Fibroblast of skin of scalp (primary cell): ENCODE measurements around the gene CBLB.

Experiments used
- DNase-seq: peaks from one replicate; pipeline ENCODE4 v3.0.0-alpha.2; 2013

Gene CBLB

DNA sequence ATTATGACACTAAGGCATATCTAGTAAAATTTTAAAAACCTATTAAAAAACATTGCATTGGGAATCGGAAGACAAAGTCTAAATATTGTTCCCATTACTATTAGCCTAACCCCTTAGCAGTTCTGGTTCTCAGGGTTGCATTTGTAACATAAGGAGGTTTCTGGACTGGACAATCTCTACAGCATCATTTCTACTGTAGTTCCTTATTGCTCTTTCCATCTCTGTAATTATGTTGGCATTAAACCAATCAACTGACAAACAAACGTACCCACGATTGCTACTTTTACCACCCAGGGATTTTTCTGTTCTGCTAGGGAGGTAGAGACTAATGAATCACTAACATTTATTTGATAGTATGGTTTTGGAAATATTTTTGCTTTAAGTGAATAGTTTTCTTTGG, 190.8 kb downstream of the CBLB start:
- no peak for DNase-seq

DNA sequence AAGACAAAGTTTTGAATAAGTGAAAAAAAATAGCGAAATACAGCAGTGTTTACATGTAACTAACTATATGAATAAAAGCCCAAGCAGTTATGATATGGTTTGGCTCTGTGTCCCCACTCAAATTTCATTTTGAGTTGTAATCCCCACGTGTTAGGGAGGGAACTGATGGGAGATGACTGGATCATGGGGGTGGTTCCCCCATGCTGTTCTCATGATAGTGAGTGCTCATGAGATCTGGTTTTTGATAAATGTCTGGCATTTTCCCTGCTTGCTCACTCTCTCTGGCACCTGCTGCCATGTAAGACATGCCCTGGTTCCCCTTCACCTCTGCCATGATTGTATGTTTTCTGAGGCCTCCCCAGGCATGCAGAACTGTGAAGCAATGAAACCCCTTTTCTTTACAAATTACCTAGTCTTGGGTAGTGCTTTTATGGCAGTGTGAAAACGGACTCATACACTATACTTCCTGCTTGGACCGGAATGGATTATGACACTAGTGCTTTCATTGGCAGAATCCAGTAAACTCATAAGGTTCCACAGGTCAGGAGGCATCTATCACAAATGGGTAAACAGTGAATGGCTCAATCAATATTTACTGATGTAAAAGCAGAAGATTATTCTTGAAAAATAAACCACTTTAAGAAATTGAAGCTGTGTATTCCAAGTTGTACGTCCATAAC, 192.1 kb downstream of the CBLB start:
- no peak for DNase-seq

DNA sequence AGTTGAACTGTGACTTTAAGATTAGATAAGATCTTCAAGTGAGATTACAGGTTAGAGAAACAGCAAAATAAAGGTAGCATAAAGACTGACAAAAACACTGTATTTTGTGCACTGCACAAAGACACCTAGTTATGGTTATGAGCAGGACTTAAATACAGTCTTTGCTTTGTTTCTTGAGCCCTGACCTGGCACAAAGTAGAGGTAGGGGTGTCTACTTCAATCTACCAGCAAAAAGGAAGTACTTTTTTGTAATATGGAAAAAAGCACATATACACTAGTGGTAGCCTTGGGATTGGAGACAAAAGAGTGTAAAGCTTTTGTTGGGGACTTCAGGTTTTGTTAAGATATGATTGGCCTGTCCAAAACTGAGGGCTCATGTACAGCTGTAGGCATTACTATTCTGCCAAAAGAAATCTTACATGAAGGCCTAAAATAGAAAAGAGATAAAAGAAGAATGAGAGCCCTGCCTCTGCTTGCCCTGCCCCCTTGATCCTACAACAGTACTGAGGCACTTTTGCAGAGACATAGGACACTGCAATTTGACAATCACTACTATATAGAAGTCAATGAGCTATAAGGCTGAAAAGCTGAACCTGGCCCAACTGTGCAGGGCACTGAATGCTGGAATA, 194.3 kb downstream of the CBLB start:
- DNase-seq = no peak

DNA sequence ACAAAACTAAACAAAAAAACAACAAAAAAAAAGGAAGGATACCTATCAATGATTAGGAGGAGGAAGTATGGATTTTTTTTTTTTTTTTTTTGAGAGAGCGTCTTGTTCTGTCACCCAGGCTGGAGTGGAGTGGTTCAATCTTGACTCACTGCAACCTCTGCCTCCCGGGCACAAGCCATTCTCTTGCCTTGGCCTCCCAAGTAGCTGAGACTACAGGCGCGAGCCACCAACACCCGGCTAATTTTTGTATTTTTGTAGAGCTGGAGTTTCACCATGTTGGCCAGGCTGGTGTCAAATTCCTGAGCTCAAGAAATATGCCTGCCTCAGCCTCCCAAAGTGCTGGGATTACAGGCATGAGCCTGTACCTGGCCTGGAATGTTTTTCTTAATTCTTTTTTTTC, 195.8 kb downstream of the CBLB start:
- no peak for DNase-seq

DNA sequence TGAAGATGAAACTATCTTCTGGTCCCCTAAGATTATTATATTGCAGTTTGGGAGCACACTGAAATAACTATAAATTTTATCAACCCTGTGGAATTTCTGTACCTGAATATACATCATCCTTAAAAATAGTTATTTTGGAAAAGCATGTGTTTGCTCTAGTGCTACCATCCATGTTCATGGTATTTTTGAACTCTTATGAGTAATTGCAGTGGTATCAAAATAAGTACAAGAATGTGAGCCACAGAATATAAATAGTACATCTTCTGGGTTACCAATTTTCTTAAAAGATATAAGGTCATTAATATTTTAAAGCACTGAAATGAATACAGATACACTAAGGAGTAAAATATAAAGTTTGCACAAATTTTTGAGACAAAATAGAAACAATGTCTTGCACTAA, 206.5 kb downstream of the CBLB start:
- peak; percentile 38 for DNase-seq

DNA sequence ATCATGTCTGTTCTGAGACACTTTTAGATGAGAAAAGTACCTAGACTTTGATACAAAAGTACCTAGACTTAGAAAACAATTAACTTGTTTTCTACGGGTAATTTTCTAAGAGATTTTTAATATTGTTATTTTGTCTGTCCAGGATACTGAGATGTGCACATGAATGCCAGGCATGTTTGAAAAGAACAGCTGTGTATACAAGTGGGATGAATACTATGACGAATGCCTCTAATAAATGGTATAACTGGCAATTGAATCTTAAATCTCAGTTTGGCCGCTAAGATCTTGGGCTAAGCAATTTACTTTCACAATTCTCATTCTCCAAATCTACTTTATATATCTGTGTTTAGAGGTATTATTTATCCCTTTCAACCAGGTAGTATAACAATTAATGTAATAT, 207.4 kb downstream of the CBLB start:
- DNase-seq = no peak

DNA sequence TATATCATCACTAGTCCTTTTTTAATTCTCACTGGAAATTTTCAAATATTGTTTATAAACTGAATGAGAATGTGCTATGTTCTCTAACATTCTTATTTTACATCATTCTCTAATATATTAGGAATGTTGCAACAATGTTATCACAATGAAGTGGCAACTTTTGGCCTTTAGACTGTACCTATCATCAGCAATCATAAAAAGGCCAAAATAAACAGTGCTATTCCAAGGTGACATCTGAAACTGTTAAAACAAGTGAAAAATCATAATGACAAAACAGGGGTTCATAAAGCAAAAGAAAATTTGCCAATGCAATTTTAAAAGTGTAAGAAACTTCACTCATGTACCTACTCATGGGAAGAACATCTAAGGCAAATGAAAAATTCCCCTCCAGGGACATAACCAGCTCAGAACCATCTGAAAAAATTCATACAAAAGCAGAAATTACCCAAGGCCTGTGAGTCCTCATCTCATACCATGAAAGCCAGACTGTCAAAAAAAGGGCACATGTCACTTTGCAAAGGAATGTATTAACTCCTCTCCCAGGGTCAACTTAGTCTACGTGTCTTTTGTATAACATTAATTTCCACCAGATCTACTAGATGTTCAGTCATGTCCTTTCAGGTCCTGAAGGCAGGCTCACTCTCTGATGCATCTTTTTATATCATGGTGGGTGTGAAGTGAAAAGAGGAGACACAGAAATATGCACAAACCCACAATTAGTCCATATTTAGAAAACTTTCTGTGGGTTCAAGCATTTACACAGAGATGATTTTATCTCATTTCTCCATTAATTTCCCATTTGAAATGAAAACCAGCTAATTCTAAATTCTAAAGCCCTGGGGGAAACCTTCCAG, 211.9 kb downstream of the CBLB start:
- DNase-seq = peak; percentile 64

DNA sequence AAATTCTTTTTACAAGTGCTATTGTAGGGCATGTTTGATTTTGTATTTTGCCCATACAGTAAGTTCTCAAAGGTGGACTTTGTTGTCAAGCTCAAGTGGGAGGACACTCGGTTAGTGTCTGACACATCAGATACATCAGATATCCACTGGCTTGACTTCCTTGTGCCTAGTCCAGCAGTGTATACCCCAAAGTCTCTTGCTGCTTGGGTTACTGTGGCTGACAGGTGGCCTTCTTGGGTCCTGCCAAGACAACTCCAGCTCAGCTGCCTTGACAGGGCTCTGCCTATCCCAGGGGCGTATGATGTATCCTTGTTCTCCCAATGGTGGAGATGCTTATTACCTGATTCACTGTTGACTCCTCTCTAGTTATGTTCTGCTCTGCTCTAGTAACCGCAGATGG, 214.9 kb downstream of the CBLB start:
- DNase-seq = no peak

DNA sequence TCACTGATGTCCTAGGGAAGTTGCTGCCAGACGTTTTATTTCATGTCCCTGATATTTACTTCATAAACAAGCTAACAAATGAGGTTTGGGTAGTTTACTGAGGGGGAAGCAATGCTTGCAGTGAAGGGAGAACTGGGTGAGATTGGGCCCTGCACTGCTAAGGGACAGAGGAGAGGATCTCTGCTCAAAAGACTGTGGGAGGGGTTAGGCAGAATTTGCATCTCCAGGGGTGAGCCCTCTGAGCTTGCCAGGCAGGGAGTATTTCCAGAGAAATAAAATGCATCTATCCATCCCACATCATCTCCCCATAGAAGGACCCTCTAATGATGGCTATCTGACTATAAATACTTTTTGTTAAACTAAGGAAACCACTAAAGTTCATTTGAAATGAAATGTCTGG, 215.6 kb downstream of the CBLB start:
- no peak for DNase-seq

DNA sequence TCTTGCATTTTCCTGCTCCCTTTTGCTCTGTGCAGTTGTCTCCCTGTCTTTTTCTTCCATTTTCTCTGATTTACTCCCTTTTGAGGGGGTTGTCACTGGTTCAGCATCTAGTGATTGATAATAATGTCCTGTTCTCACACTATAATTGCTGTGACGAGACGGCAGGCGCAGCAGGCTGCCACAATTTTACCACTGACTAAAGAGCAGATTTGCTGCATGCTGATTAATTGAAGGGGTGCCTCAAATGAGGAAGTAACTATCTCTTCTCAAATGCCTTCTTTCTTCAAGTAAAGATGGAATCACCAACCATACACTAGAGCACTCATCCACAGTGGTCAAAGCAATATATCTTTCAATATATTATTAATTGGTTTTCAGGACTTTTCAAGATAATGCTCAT, 219.3 kb downstream of the CBLB start:
- DNase-seq = no peak

DNA sequence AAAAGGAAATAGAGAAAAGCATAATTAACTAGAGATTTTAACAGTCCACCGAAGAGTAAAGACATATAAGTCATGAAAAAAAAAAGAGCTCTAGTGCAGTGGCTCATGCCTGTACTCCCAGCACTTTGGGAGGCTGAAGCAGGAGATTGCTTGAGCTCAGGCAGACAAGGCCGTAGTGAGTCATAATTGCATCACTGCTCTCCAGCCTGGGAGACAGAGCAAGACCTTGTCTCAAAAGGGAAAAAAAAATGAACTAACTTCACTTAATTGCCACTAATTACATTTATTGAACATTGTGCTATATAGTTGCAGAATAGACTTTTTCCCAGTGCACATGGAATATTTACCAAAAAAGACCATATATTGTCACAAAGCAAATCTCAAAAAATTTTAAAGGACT, 221.8 kb downstream of the CBLB start:
- peak; percentile 90 for DNase-seq

DNA sequence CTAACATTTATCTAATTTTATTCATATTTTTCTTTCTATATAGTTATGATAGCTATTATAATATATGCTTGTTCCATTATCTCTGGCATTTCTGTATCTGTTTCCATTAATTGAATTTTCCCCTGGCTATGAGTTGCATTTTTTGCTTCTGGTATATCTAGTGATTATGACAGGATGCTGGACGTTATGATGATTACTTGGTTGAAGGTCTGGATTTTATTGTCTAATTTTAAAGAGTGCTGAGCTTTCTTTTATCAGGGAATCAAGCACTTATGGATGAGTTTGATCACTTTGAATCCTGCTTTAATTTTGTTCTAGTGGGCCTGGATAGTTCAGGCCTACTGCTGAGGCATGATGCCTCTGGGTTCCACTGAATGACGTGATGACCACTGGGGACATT, 229.7 kb downstream of the CBLB start:
- no peak for DNase-seq

DNA sequence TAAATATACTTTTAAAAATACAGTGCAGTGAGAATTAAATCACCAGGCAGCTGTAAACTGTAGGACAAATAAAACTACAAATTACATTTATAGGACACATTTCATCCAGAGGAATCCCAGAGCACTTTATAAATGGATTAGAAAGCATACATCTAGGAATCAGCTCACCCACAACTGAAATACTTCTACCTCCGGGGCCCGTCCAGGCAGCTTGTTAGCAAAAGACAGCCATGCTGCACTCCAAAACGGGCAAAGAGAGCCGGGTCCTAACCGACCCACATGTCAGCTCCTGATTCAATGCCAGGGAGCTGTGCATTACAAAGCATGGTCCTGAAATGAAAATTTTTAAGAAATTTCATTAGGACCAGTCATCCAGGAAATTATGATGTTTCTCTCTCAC, 234.1 kb downstream of the CBLB start:
- no peak for DNase-seq

DNA sequence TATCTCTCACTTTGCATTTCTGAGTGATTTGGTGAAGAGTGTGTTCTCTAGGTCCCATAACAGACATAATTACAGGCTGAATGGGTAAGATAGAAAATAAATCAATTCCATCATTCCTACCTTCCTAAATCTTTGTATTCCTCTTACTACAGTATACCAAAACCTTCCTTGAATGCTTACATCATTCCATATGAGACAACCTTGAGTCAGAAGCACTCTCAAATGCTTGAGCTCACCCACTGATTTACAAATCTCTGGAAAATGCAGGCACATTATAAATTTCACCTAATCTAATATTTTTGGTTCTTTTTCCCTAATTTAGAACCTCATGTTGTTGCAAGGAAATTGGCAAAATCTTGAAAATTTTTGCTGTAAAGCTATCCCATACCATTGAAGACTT, 239.1 kb downstream of the CBLB start:
- DNase-seq = no peak

DNA sequence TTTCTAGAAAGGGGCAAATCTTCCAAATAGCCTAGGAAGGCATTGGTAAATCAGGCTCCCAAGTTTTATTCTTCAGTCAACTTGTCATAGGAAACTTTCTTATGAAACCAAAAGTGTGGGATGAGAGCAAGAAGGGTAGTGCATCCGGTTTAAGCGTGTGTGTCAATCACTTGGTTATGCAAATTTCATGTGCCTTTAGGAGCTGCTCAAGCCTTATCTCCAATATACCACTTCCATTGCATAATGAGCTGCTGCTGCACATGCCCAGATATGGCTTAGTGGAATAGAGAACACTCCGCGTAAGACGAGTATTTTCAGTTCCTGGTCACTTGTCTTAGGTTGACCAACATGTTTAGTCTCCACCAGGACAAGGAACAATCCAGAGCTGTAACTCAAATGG, 242.1 kb downstream of the CBLB start:
- no peak for DNase-seq

DNA sequence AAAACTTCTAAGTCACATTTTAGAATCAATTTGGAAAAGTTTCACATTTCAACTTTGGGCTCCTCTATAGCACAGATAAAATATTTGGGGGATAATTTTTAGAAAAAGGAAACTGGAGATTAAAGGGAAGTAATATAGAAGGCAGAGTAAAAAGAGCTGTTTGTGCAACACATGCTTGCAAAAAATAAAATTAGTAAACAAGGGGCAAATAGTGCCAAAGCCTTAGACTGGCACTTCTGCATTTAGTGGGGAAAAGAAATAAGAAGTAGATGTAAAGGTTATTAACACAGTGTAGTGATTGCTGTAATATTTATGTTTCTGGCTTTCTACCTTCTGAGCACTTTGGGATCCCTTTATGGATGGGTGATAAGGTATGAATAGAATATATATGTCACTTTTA, 246.6 kb downstream of the CBLB start:
- no peak for DNase-seq

DNA sequence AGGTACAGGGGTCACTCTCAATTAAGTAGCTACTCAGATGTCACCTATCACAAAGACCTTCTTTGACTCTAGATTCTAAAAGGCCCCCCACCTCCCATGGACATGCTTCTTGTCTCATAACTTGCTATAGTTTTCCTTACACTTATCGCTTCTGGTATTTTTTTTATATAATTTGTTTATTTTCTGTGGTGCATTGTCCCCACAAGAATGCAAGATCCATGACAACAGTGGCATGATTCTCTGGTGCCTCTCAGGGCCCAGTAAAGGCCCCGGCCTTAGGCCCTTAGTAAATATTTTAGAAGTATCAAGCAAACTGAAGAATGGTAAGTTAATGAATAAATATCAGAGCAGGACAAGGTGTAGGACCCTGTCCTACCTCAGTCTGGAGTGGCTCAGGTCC, 248.6 kb downstream of the CBLB start:
- DNase-seq = no peak

DNA sequence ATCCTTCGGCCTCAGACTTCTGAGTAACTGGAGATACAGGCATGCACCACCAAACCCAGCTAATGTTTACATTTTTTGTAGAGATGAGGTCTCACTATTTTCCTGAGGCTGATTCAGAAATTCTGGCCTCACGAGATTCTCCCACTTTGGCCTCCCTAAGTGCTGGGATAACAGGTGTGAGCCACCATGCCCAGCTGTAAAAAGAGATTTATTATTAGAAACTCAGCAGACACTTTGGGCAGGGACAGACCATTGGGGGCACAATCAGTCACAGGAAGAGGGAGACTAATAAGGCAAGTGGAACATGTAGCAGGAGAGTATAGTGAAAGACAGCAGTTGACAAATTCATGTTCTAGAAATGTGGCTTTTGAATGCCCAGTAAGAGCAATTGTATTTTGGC, 249.2 kb downstream of the CBLB start:
- no peak for DNase-seq

DNA sequence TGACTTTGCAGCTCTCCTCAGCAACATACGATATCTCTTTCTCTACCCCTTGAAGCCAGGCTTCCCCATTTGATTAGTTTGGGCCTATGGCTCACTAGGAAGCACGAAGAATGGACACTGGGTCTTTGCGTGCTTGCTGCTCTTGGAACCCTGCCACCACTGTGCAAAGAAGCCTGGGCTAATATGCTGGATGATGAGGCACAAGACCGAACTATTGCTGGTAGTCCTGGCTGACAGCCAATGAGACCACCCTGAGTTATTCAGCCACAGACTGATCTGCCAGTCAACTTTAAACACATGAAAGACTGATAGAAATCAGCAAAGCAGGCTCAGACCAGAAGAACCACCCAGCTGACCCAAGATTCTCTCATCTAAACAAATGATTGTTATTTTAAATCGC, 250.3 kb downstream of the CBLB start:
- no peak for DNase-seq

DNA sequence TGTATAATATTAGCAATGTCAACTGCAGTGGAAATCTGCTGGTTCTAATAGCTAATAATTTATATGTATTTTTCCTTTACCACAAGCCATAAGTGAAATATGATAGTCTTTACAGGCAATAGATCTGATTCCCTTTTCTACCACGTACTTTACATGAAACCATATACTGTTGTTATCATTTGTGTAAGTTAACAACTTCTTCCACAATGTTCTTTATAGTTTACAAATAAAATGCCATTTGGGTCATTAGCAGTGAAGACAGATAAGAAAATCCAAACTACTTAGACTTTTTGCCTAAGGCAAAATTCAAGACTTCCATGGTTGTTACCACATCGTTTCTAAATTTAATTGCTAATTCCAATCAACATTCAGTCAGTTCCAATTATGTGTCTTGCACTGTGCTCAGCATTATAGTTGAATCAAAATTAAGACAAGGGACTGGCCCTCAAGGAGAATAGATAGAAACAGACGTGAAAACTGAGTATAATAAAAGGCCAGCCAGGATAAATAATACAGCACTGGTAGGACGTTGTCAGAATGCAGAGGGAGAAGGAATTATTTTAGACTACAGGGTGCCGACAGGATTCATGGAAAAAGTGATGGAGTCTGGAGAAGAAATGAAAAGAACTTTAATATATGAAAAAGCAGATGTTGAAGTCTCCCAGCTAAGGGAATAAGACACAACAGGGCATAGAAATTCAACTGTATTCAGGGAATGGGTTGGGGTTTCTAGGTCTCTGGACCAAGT, 252.3 kb downstream of the CBLB start:
- DNase-seq = peak; percentile 22

DNA sequence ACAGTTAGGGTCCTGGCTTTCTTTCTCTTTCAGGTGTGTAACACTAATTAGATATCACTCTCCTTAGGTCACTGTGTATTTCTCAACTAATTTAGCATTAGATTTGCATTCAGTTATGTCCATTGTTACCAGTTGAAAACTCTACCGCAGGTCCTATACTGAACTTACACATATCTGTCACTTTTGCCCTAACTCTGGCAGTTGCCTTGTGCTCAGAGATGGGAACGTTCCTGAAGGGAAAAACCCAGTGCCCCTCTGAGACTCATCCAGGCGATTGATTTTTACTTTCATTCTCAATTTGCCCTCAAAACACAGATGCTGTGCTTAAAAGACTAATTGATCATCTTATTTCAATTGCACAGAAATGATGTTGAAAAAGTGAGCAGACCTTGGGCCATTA, 253.0 kb downstream of the CBLB start:
- no peak for DNase-seq

DNA sequence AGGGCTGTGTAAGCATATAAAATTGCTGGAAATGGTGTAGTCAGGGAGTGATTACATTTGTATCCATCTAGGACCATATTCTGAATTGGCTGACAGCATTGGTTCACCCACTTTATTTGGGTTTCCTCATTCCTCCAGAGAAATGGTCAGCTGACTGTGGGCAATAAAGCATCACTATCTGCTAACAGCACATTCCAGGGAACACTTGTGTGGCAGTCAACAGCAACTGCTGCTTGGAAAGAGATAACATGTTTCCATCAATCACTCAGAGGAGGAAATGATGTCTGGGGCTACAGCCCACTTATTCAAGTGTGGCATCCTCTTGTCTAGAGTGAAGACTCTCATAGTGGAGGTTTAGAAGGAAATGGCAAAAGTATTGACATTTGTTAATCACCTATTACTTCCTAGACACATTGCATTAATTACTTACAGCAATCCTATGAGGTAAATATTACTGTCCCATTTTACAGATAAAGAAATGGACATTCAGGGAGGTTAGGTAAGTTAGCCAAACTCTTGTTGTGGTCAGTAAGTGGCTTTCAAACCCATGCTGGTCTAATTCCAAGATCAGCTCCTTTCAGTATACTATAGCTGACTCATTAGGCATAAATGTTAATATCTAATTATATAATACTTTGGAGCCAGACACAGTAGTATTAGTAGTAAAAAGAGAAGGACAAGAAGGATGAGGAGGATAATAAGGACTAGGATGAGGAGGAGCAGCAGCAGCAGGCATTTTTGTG, 254.4 kb downstream of the CBLB start:
- peak; percentile 42 for DNase-seq
